ENCODE measurements around the gene ABLIM1.

DNA sequence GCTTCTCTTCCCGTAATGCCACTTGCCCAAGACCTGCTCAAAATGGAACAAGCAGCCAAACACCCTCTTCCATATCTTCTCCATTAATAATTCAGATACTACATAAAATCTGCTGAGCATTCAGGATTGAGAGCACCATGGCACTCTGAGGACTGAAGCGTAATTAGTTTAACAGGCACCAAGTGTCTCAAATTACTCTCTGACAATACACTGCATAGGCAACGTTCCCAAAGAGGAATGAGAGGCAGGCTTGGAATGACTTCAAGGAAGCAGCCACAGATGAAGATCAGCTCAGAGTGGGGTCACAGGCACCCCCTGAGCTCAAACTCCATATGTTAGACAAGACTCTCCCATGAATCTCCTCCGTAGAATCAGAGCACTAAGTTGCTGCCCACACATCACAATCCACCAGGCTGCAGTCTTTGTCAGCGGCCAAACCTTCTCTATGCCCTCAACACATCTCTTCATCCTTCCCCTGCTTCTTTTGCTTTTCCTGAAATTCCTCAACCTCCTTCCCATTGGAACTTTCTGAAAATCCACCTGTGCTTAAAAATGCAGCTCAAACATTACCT is 4.7 kb upstream of the ABLIM1 start:
- TF ChIP-seq, protein P1, sequence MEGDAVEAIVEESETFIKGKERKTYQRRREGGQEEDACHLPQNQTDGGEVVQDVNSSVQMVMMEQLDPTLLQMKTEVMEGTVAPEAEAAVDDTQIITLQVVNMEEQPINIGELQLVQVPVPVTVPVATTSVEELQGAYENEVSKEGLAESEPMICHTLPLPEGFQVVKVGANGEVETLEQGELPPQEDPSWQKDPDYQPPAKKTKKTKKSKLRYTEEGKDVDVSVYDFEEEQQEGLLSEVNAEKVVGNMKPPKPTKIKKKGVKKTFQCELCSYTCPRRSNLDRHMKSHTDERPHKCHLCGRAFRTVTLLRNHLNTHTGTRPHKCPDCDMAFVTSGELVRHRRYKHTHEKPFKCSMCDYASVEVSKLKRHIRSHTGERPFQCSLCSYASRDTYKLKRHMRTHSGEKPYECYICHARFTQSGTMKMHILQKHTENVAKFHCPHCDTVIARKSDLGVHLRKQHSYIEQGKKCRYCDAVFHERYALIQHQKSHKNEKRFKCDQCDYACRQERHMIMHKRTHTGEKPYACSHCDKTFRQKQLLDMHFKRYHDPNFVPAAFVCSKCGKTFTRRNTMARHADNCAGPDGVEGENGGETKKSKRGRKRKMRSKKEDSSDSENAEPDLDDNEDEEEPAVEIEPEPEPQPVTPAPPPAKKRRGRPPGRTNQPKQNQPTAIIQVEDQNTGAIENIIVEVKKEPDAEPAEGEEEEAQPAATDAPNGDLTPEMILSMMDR (IDR thresholded peaks at IDR 0.05), result no peak
- no peak for TF ChIP-seq POLR2A (IDR thresholded peaks at IDR 0.05)

Data from testis (tissue), 2 donors.